IMR-90 (cell line): ENCODE measurements around the gene PLCG2.

Experiments used
- MAZ ChIP-seq: IDR thresholded peaks from 2 replicates; pipeline ENCODE4 v1.6.1; 2012; ENCODE audit warnings: low read depth, mild to moderate bottlenecking, low read length, improper control_type of control experiment, moderate library complexity, borderline replicate concordance
- POLR2A ChIP-seq: IDR thresholded peaks from 2 replicates; pipeline ENCODE4 v1.6.1; 2012; ENCODE audit warnings: mild to moderate bottlenecking, low read depth, low read length
- RAD21 ChIP-seq: IDR thresholded peaks from 2 replicates; pipeline ENCODE4 v1.6.1; 2012; ENCODE audit warnings: low read length, improper control_type of control experiment
- RFX5 ChIP-seq: IDR thresholded peaks from 2 replicates; pipeline ENCODE4 v1.8.0; 2012; ENCODE audit warnings: low read depth, mild to moderate bottlenecking, low read length, moderate library complexity
- TF ChIP-seq, protein P1 (sequence below): conservative IDR thresholded peaks from 2 replicates; pipeline ENCODE4 v1.5.1; 2012; ENCODE audit warnings: mild to moderate bottlenecking, low read depth, low read length, improper control_type of control experiment

DNA sequence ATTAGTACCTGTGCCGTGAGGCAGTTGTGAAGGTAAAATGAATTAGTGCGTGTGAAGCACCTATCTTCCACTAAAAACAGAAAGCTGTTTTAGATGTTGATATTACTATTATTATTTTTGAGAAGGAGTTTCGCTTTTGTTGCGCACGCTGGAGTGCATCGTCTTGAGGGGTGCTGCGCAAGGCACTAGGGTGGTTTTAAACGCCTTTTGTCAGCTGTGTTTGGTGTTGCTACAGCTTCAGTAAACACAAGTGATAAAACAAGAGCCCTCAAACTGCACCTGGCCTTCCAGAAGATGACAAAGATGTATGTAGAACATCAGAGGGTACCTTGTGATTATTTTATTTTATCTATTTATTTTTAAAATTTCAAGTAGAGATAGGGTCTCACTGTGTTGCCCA is 38.2 kb downstream of the PLCG2 start:
- TF ChIP-seq POLR2A (no peak), MAZ (no peak), RAD21 (no peak), RFX5 (no peak)
- TF ChIP-seq, protein P1, sequence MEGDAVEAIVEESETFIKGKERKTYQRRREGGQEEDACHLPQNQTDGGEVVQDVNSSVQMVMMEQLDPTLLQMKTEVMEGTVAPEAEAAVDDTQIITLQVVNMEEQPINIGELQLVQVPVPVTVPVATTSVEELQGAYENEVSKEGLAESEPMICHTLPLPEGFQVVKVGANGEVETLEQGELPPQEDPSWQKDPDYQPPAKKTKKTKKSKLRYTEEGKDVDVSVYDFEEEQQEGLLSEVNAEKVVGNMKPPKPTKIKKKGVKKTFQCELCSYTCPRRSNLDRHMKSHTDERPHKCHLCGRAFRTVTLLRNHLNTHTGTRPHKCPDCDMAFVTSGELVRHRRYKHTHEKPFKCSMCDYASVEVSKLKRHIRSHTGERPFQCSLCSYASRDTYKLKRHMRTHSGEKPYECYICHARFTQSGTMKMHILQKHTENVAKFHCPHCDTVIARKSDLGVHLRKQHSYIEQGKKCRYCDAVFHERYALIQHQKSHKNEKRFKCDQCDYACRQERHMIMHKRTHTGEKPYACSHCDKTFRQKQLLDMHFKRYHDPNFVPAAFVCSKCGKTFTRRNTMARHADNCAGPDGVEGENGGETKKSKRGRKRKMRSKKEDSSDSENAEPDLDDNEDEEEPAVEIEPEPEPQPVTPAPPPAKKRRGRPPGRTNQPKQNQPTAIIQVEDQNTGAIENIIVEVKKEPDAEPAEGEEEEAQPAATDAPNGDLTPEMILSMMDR, result no peak
